HepG2 (cell line): ENCODE results near the gene NUBP1. TPM values are rescaled to one million over a fixed set of nuclear protein-coding genes. Genes with fewer than 3 reads are reported as not detected.

ENCODE experiments used
- EHMT2 ChIP-seq: fragments of 200-600 bp; sonication (generic); IDR thresholded peaks from 2 replicates; pipeline ENCODE4 v1.7.0; 2017; ENCODE audit warnings: antibody characterized with exemption, low read depth, low read length, borderline replicate concordance
- ELF1 ChIP-seq: sonication (generic); formaldehyde crosslinking; IDR thresholded peaks from 2 replicates; pipeline ENCODE4 v1.4.0; 2020; ENCODE audit warnings: missing genetic modification reagents
- FOXC1 ChIP-seq: sonication (generic); formaldehyde crosslinking; IDR thresholded peaks from 2 replicates; pipeline ENCODE4 v1.8.0; 2022; ENCODE audit warnings: mild to moderate bottlenecking, missing genetic modification reagents, borderline replicate concordance
- HBP1 ChIP-seq: IDR thresholded peaks from 2 replicates; pipeline ENCODE4 v1.6.1; 2016; ENCODE audit warnings: low read depth, control low read depth
- MTF1 ChIP-seq: sonication (generic); formaldehyde crosslinking; IDR thresholded peaks from 2 replicates; pipeline ENCODE4 v1.5.0; 2020; ENCODE audit warnings: missing genetic modification reagents
- PAXIP1 ChIP-seq: sonication (generic); formaldehyde crosslinking; conservative IDR thresholded peaks from 2 replicates; pipeline ENCODE4 v1.4.0; 2020; ENCODE audit warnings: mild to moderate bottlenecking, missing genetic modification reagents, moderate library complexity
- RBFOX2 ChIP-seq: fragments of 200-400 bp; formaldehyde crosslinking; IDR thresholded peaks from 2 replicates; pipeline ENCODE4 v1.6.1; 2017; ENCODE audit warnings: low read depth, mild to moderate bottlenecking, low read length
- TGIF2 ChIP-seq: IDR thresholded peaks from 2 replicates; pipeline ENCODE4 v1.6.1; 2016; ENCODE audit warnings: control low read depth, missing compliant biosample characterization
- ZSCAN30 ChIP-seq: sonication (generic); formaldehyde crosslinking; IDR thresholded peaks from 2 replicates; pipeline ENCODE4 v1.5.0; 2020; ENCODE audit warnings: mild to moderate bottlenecking, missing genetic modification reagents
- polyA plus RNA-seq, 8 experiments: library from polyadenylated mRNA; depleted of rRNA in 3 of 8; stranded (reverse) in 7 of 8; unstranded in 1 of 8; fragments of >200 nt; fragmentation: Illumina TruSeq in 4 of 8; extraction: Trizol in 4 of 8; gene quantifications; 2 replicates each; pipeline versions ENCODE4 v1.2.1 to v1.2.3, GENCODE V29; 2011 to 2016; ENCODE audit warnings: low read depth in 4 of 8, missing spikeins in 1 of 8, mixed read lengths in 1 of 8; ENCODE audit not compliant: insufficient read depth in 1 of 8
- total RNA-seq, 5 experiments: library from RNA; depleted of rRNA; stranded (reverse); fragments of >200 nt; fragmentation: Illumina TruSeq; extraction: Trizol; gene quantifications; 2 replicates each; pipeline ENCODE4 v1.2.3, GENCODE V29; 2016; ENCODE audit warnings: low read depth in 1 of 5
- TF ChIP-seq, protein P1 (sequence below): sonication (generic); formaldehyde crosslinking; IDR thresholded peaks from 2 replicates; pipeline ENCODE4 v1.5.0; 2020; ENCODE audit warnings: missing genetic modification reagents
- TF ChIP-seq, protein P2 (sequence below): sonication (generic); formaldehyde crosslinking; IDR thresholded peaks from 2 replicates; pipeline ENCODE4 v1.4.0; 2020; ENCODE audit warnings: mild to moderate bottlenecking, missing genetic modification reagents
- TF ChIP-seq, protein P3 (sequence below): sonication (generic); formaldehyde crosslinking; IDR thresholded peaks from 2 replicates; pipeline ENCODE4 v1.5.0; 2020; ENCODE audit warnings: missing genetic modification reagents, mild to moderate bottlenecking, borderline replicate concordance

NUBP1 gene
- total and polyA plus RNA-seq, 2 of the 13 experiments (the other 11 are each of a cell fraction or from before 2014, with no cell fraction given): 53.5 to 70.4 TPM

DNA sequence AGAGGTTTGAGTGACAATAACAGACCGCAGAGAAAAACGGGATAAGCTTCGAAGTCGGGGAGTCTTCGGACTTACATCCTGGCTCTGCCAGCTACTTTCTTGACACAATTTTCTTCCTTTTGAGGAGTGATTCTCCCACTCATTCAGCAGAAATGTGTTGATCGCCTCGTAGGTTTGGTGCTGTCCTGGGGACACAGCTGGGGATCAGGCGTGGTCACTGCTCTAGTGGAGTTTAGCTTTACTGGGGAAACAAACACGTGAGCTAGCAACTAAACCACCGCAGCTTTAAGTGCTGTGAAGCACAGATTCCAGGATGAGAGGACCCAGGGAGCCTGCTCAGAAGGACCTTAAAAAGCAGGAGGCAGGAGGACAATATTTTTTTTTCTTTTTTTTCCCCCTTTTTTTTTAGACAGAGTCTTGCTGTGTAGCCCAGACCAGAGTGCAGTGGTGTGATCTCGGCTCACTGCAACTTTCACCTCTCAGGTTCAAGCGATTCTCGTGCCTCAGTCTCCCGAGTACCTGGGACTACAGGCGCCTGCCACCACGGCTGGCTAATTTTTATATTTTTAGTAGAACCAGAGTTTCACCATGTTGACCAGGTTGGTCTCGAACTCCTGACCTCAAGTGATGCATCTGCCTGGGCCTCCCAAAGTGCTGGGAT, 858 bp downstream of the NUBP1 start (continued):
- TF ChIP-seq PAXIP1 (CRISPR knock-in tag) (no peak), ZSCAN30 (CRISPR knock-in tag) (no peak), RBFOX2 (no peak), EHMT2 (no peak), MTF1 (CRISPR knock-in tag) (no peak), ELF1 (CRISPR knock-in tag) (no peak), FOXC1 (CRISPR knock-in tag) (no peak), TGIF2 (peak; percentile 73; the same call in 1 of the 2 replicates), HBP1 (CRISPR knock-in tag) (no peak)
- TF ChIP-seq, protein P1, sequence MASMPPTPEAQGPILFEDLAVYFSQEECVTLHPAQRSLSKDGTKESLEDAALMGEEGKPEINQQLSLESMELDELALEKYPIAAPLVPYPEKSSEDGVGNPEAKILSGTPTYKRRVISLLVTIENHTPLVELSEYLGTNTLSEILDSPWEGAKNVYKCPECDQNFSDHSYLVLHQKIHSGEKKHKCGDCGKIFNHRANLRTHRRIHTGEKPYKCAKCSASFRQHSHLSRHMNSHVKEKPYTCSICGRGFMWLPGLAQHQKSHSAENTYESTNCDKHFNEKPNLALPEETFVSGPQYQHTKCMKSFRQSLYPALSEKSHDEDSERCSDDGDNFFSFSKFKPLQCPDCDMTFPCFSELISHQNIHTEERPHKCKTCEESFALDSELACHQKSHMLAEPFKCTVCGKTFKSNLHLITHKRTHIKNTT (CRISPR knock-in tag): no peak
- TF ChIP-seq, protein P2, sequence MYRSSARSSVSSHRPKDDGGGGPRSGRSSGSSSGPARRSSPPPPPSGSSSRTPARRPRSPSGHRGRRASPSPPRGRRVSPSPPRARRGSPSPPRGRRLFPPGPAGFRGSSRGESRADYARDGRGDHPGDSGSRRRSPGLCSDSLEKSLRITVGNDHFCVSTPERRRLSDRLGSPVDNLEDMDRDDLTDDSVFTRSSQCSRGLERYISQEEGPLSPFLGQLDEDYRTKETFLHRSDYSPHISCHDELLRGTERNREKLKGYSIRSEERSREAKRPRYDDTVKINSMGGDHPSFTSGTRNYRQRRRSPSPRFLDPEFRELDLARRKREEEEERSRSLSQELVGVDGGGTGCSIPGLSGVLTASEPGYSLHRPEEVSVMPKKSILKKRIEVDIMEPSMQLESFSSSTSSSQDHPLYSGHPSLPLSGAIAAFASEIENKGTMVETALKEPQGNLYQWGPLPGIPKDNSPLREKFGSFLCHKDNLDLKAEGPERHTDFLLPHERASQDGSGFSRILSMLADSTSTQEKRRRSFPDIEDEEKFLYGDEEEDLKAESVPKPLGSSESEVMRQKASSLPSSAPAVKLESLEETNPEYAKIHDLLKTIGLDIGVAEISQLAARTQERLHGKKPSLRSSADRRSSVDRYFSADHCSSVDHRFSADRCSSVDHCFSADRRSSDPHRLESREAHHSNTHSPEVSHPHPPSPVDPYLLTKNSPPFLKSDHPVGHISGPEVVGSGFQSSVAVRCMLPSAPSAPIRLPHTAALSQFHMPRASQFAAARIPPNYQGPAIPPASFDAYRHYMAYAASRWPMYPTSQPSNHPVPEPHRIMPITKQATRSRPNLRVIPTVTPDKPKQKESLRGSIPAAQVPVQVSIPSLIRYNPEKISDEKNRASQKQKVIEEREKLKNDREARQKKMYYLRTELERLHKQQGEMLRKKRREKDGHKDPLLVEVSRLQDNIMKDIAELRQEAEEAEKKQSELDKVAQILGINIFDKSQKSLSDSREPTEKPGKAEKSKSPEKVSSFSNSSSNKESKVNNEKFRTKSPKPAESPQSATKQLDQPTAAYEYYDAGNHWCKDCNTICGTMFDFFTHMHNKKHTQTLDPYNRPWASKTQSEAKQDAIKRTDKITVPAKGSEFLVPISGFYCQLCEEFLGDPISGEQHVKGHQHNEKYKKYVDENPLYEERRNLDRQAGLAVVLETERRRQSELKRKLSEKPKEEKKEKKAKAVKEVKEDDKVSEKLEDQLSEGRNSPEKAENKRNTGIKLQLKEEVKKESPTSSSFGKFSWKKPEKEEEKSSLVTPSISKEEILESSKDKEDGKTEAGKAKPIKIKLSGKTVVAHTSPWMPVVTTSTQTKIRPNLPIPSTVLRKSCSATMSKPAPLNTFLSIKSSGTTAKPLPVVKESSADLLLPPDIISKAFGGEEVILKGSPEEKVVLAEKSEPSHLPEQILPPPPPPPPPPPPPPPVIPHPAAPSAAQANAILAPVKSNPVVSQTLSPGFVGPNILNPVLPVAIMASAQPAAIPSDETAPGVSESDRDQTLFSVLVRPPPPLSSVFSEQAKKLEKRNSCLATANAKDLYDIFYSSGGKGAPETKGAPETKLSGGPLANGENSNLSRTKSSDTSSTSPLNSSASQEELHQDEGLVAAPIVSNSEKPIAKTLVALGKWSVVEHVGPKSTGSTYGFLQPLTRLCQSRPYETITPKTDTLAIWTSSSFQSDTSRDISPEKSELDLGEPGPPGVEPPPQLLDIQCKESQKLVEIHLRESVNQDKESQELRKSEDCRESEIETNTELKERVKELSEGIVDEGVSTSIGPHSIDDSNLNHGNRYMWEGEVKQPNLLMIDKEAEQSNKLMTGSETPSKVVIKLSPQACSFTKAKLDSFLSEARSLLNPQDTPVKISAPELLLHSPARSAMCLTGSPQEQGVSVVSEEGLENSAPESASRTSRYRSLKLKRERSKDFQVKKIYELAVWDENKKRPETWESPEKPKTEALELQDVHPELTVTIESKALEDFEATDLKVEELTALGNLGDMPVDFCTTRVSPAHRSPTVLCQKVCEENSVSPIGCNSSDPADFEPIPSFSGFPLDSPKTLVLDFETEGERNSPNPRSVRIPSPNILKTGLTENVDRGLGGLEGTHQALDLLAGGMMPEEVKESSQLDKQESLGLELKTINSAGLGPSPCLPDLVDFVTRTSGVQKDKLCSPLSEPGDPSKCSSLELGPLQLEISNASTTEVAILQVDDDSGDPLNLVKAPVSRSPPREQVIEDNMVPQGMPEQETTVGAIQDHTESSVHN: no peak
- TF ChIP-seq, protein P3, sequence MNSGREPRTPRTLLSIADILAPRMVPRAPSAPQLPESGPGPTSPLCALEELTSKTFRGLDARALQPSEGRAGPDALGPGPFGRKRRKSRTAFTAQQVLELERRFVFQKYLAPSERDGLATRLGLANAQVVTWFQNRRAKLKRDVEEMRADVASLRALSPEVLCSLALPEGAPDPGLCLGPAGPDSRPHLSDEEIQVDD (CRISPR knock-in tag): 0 out of 2 replicates have a peak, but pooled peaks have one; percentile 44
